Measurements from ENCODE around the gene GPANK1.

GPANK1 gene

DNA sequence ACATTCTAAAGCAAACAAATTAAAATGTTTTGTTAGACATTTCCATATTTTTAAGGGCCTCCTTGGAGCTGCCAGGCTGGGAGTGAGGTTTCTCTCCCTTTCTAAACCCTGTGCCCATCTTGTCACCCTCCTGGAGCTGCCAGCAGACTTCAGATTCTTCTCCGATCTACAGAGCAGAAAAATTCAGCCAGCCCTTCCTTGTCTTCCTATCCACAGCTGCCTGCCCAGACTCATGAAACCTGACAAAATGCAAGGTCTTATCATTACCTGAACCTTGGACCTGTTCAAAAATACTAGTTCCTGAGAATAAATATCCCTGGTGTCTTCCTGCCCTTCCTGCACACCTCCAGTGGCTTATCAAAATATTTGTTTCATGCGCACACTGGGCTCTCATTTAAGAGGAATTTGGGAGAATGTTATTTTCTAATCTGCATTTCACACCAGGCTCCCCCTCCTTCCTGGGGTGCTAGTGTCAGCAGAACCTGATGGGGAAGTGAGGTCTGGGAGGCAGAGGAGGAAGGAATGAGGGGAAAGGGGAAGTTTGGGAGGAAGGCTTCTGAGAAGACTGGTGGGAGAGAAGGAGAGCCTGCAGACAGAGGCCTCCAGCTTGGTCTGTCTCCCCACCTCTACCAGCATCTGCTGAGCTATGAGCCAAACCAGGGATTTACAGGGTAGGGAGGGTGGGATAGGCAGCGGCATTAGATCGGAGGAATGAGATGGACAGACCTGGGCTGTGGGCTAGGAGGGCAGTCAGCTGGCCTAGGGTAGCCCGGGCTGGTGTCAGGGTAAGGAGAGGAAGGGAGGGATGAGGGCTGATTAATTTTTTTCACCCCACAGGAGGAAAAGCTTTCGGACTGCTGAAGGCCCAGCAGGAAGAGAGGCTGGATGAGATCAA is 49.9 kb downstream of the GPANK1 start, which contains the start of gene AIF1:
TSS of gene AIF1 (plus strand) at position 551 of the 895 bp plus-strand sequence. CDS start at position 647, 96 bp downstream.
- peak; percentile 51 for DNase-seq

DNA sequence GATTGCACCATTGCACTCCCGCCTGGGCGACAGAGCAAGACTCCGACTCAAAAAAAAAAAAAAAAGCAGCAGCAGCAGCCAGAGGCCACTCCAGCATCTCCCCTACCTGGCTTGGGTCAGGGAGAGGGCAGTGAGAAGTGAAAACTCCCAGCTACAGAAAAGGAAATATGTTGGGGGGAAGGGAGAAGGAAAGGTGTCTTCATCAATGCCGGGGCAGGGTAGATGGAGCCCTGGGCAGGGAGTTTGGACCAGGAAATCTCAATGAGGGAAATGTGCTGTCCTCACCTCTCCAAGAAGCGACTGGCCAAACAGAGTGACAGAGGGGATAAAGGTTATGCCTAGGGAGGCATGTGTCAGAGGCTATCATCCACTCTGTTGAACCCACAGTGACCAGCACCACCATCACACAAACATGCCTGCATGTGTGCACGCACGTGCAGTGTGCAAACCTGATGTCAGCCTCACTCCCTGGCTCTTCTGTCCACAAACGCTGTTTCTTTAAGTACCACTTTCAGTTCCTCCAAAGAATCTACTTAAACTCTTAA is 50.6 kb downstream of the GPANK1 start:
- peak; percentile 24 for DNase-seq
